SK-N-SH treated with all-trans-retinoic acid at 6 μM for 48 hours (cell line): ENCODE measurements around the gene MRPL36.

Experiments
- ATAC-seq: fragments of 200-7000 bp; cut with Tn5 transposase; 3 replicates; pipeline ENCODE4 v1.9.1; 2020; ENCODE audit warnings: mild to moderate bottlenecking, moderate library complexity
- ARNTL ChIP-seq: fragments of 450-650 bp; formaldehyde crosslinking; IDR thresholded peaks from 2 replicates; pipeline ENCODE4 v1.5.0; 2020; ENCODE audit warnings: low read depth, mild to moderate bottlenecking, moderate library complexity, borderline replicate concordance
- BACH2 ChIP-seq: fragments of 250-450 bp; sonication (Bioruptor Pico); IDR thresholded peaks from 2 replicates; pipeline ENCODE4 v1.9.0; 2021; ENCODE audit warnings: mild to moderate bottlenecking, borderline replicate concordance
- CREB5 ChIP-seq: fragments of 250-450 bp; sonication (Bioruptor Pico); IDR thresholded peaks from 2 replicates; pipeline ENCODE4 v1.5.1; 2020; ENCODE audit warnings: low read depth, mild to moderate bottlenecking, moderate library complexity
- CSRNP3 ChIP-seq: fragments of 250-450 bp; sonication (Bioruptor Pico); IDR thresholded peaks from 2 replicates; pipeline ENCODE4 v1.5.1; 2021; ENCODE audit warnings: mild to moderate bottlenecking, moderate library complexity
- ESRRG ChIP-seq: fragments of 250-450 bp; sonication (Bioruptor Pico); IDR thresholded peaks from 2 replicates; pipeline ENCODE4 v1.6.1; 2021; ENCODE audit warnings: mild to moderate bottlenecking
- GLIS3 ChIP-seq: fragments of 250-450 bp; sonication (Bioruptor Pico); IDR thresholded peaks from 2 replicates; pipeline ENCODE4 v1.5.0; 2020; ENCODE audit warnings: mild to moderate bottlenecking, moderate library complexity
- ISL1 ChIP-seq: fragments of 250-450 bp; sonication (Bioruptor Pico); IDR thresholded peaks from 2 replicates; pipeline ENCODE4 v2.1.2; 2022; ENCODE audit warnings: mild to moderate bottlenecking, moderate library complexity
- OSR1 ChIP-seq: fragments of 250-450 bp; sonication (Bioruptor Pico); IDR thresholded peaks from 2 replicates; pipeline ENCODE4 v1.8.0; 2022; ENCODE audit warnings: moderate library complexity, mild to moderate bottlenecking, inconsistent platforms
- PATZ1 ChIP-seq: fragments of 250-450 bp; sonication (Bioruptor Pico); IDR thresholded peaks from 2 replicates; pipeline ENCODE4 v1.8.0; 2020; ENCODE audit warnings: mild to moderate bottlenecking, moderate library complexity, borderline replicate concordance
- POU6F1 ChIP-seq: fragments of 250-450 bp; sonication (Bioruptor Pico); IDR thresholded peaks from 2 replicates; pipeline ENCODE4 v1.8.0; 2021; ENCODE audit warnings: low read depth, mild to moderate bottlenecking, moderate library complexity, borderline replicate concordance
- PPARA ChIP-seq: fragments of 250-450 bp; sonication (Bioruptor Pico); IDR thresholded peaks from 2 replicates; pipeline ENCODE4 v1.5.0; 2020; ENCODE audit warnings: mild to moderate bottlenecking, borderline replicate concordance
- SNAI2 ChIP-seq: fragments of 250-450 bp; sonication (Bioruptor Pico); IDR thresholded peaks from 2 replicates; pipeline ENCODE4 v1.5.0; 2020; ENCODE audit warnings: mild to moderate bottlenecking, moderate library complexity
- TCF4 ChIP-seq: fragments of 250-450 bp; sonication (Bioruptor Pico); IDR thresholded peaks from 2 replicates; pipeline ENCODE4 v1.8.0; 2021; ENCODE audit warnings: mild to moderate bottlenecking, moderate library complexity, borderline replicate concordance
- TOX ChIP-seq: fragments of 250-450 bp; sonication (Bioruptor Pico); IDR thresholded peaks from 2 replicates; pipeline ENCODE4 v1.8.0; 2021; ENCODE audit warnings: mild to moderate bottlenecking, moderate library complexity, borderline replicate concordance
- TSHZ2 ChIP-seq: fragments of 250-450 bp; sonication (Bioruptor Pico); IDR thresholded peaks from 2 replicates; pipeline ENCODE4 v1.5.0; 2020; ENCODE audit warnings: mild to moderate bottlenecking, moderate library complexity
- ZFP3 ChIP-seq: fragments of 250-450 bp; sonication (Bioruptor Pico); IDR thresholded peaks from 2 replicates; pipeline ENCODE4 v1.5.0; 2020; ENCODE audit warnings: mild to moderate bottlenecking, moderate library complexity
- ZNF565 ChIP-seq: fragments of 450-650 bp; formaldehyde crosslinking; conservative IDR thresholded peaks from 2 replicates; pipeline ENCODE4 v1.5.0; 2020; ENCODE audit warnings: low read depth, mild to moderate bottlenecking, moderate library complexity
- ZNF70 ChIP-seq: fragments of 450-650 bp; formaldehyde crosslinking; IDR thresholded peaks from 2 replicates; pipeline ENCODE4 v1.5.0; 2020; ENCODE audit warnings: mild to moderate bottlenecking, moderate library complexity
- ZNF8 ChIP-seq: fragments of 450-650 bp; formaldehyde crosslinking; IDR thresholded peaks from 2 replicates; pipeline ENCODE4 v1.5.0; 2020; ENCODE audit warnings: mild to moderate bottlenecking, moderate library complexity

MRPL36 gene

GRCh38 chr5:1769017-1769640 lies 30.5 kb downstream of the MRPL36 start:
- ATAC-seq = no peak
- TF ChIP-seq CSRNP3 (no peak), ZNF8 (CRISPR knock-in tag) (no peak), GLIS3 (CRISPR knock-in tag) (no peak), ZNF565 (CRISPR knock-in tag) (no peak), ZFP3 (no peak), CREB5 (CRISPR knock-in tag) (no peak), ISL1 (no peak), PATZ1 (no peak), OSR1 (CRISPR knock-in tag) (no peak), BACH2 (CRISPR knock-in tag) (no peak), ARNTL (CRISPR knock-in tag) (no peak), POU6F1 (CRISPR knock-in tag) (no peak), ESRRG (CRISPR knock-in tag) (no peak), PPARA (no peak), ZNF70 (CRISPR knock-in tag) (no peak), TSHZ2 (CRISPR knock-in tag) (no peak), TCF4 (CRISPR knock-in tag) (no peak), SNAI2 (CRISPR knock-in tag) (no peak)

GRCh38 chr5:1768283-1769000 lies 31.2 kb downstream of the MRPL36 start:
- TF ChIP-seq ARNTL (CRISPR knock-in tag) (no peak), TOX (no peak), BACH2 (CRISPR knock-in tag) (no peak), ZFP3 (no peak), SNAI2 (CRISPR knock-in tag) (no peak)
- ATAC-seq = no peak

GRCh38 chr5:1767524-1768282 lies 31.9 kb downstream of the MRPL36 start:
- TF ChIP-seq CSRNP3 (no peak), TSHZ2 (CRISPR knock-in tag) (no peak), OSR1 (CRISPR knock-in tag) (no peak), PPARA (no peak)

More at GRCh38 chr5:1767524-1768282, 31.9 kb downstream of the MRPL36 start:
- no peak for ATAC-seq
